Kidney (tissue), 14 donors: ENCODE data around the gene MARK2. TPM values are rescaled to one million over a fixed set of nuclear protein-coding genes. Genes with fewer than 3 reads are reported as not detected.
"Not testable (repeated sequence)": the region's sequence is repeated elsewhere in the genome, so short reads cannot be mapped to it uniquely, and the experiment has no call there.

Source experiments
- DNase-seq, 5 donors: peaks; one replicate each; pipeline ENCODE4 v3.0.0-alpha.2; 2013 to 2020
- FAIRE-seq: peaks from 2 replicates; lab custom pipeline; 2012; peaks lifted over from hg19 to GRCh38; lab: Jason Lieb, UNC
- H3K27ac ChIP-seq, 2 donors: one replicate each; pipeline ENCODE4 v1.7.0; 2013; ENCODE audit warnings: low read depth in 2 of 2, low read length in 2 of 2, inconsistent platforms in 1 of 2
- H3K27me3 ChIP-seq: one replicate; pipeline ENCODE4 v1.7.1; 2013; ENCODE audit warnings: low read length, inconsistent platforms; ENCODE audit not compliant: control insufficient read depth, insufficient read depth
- H3K36me3 ChIP-seq, 3 donors: one replicate each; pipeline versions ENCODE4 v1.7.0 to v1.7.1; 2013; ENCODE audit warnings: low read length in 3 of 3, control low read depth in 1 of 3, inconsistent platforms in 1 of 3; ENCODE audit not compliant: insufficient read depth in 3 of 3, control insufficient read depth in 2 of 3
- H3K4me1 ChIP-seq, 3 donors: one replicate each; pipeline versions ENCODE4 v1.7.0 to v1.7.1; 2013; ENCODE audit warnings: low read length in 3 of 3, inconsistent platforms in 1 of 3, low read depth in 1 of 3; ENCODE audit not compliant: control insufficient read depth in 2 of 3, insufficient read depth in 2 of 3
- H3K4me3 ChIP-seq, 3 donors: one replicate each; pipeline versions ENCODE4 v1.7.0 to v1.8.1; 2013; ENCODE audit warnings: low read length in 3 of 3, control low read depth in 1 of 3, inconsistent platforms in 1 of 3
- H3K9ac ChIP-seq, 3 donors: one replicate each; pipeline versions ENCODE4 v1.7.0 to v1.7.1; 2013; ENCODE audit warnings: low read length in 3 of 3, control low read depth in 1 of 3, inconsistent platforms in 1 of 3
- H3K9me3 ChIP-seq, 3 donors: one replicate each; pipeline versions ENCODE4 v1.7.0 to v1.7.1; 2013; ENCODE audit warnings: low read length in 3 of 3, control low read depth in 1 of 3, inconsistent platforms in 1 of 3; ENCODE audit not compliant: control insufficient read depth in 2 of 3, insufficient read depth in 1 of 3
- CTCF ChIP-seq: IDR thresholded peaks from 3 replicates; pipeline ENCODE4 v1.5.1; 2012; ENCODE audit warnings: mild to moderate bottlenecking, moderate library complexity, borderline replicate concordance; ENCODE audit not compliant: insufficient read depth; ENCODE audit errors: extremely low read depth
- intact Hi-C: fragments of 100-400 bp; cut with DNase I; formaldehyde crosslinking; loops from one replicate; pipeline ENCODE4 v1.11.1; 2022
- polyA plus RNA-seq: library from polyadenylated mRNA; stranded (reverse); fragments of 350-450 nt; fragmentation: Illumina TruSeq; extraction: RNeasy Lipid Tissue Mini Kit (QIAGEN cat#74804); gene quantifications from one replicate; pipeline ENCODE4 v1.2.3, GENCODE V29; 2014; ENCODE audit warnings: low read depth, low replicate concordance; ENCODE audit not compliant: insufficient read depth
- total RNA-seq: library from RNA; stranded (reverse); fragmentation: NEBNext Ultra II Directional; extraction: Animal tissue kit (Norgen Biotek cat#: 25700); gene quantifications from one replicate; pipeline ENCODE4 v1.2.1, GENCODE V29; 2021
- donor health status: control.
- donor health status: control.
- donor health status: control.
- donor health status: control.
- donor health status: control.
- donor health status: DM: yes; HTN: yes; CAD: no.
- donor health status: Normal renal cell carcinoma (clear cell type).

Gene MARK2
- total and polyA plus RNA-seq, 2 donors from 2014 or later, result 11.7 to 42.6 TPM

DNA sequence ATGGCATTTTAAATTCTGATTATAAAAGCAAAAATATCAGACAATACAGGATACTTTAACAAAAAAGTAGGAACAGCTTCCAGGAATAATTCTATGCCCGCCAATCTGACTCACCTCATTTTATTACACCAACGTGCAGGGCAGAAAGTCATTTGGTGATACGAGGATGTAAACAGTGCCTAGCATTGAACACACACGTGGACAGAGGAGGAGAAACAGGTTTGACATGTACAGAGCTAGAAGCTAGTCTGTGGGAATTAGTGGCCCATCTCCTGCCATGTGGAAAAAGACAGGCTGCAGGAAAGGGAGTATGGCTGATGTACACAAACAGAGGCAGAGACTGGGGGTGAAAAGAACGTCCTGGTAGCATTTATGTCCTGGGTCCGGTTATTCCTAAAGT, 34.7 kb upstream of the MARK2 start:
- no peak overlapping the region for H3K4me3 ChIP-seq
- no peak for FAIRE-seq
- H3K27ac ChIP-seq, result no peak overlapping the region
- H3K36me3 ChIP-seq, result no peaks in the 10 kb centered on the region
- H3K9me3 ChIP-seq, result no peaks in the 10 kb centered on the region
- no peak for TF ChIP-seq CTCF
- no peaks in the 10 kb centered on the region for H3K4me1 ChIP-seq
- intact Hi-C loops, result no loop called here
- no peak overlapping the region for H3K9ac ChIP-seq
- no peaks in the 10 kb centered on the region for H3K27me3 ChIP-seq
- peak in 1 of 5 donors; percentile 48 for DNase-seq

DNA sequence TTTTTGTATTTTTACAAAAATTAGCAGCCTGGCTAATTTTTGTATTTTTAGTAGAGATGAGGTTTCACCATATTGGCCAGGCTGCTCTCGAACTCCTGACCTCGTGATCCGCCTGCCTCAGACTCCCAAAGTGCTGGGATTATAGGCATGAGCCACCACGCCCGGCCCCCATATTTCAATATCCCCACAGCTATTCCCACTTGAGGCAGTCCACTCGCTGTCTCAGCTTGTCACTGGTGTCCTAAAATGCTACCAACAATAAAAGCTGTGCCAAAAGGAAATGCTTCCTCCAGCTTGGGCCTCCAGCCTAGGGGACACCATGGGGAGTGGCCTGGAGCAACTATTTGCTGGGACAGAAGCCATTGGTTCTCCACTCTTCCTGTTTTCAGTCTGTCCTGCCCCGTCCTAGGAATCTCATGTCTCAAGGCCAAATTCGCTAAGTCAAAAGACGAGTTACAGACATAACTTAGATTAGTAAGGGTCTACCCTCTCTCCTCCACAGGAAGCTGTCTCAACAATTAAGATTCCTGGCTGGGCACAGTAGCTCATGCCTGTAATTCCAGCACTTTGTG, 33.0 kb upstream of the MARK2 start:
- no peak for FAIRE-seq
- Histone ChIP-seq H3K36me3 (no peaks in the 10 kb centered on the region), H3K4me3 (no peak overlapping the region), H3K9ac (no peak overlapping the region), H3K9me3 (no peaks in the 10 kb centered on the region), H3K27ac (peak overlapping the region; percentile 22 to 65), H3K27me3 (no peaks in the 10 kb centered on the region), H3K4me1 (no peaks in the 10 kb centered on the region)
- intact Hi-C loops, result no loop called here
- no peak for TF ChIP-seq CTCF
- DNase-seq, result peak in 2 of 5 donors; percentile 54 to 80

- FAIRE-seq, H3K4me3 ChIP-seq, H3K9me3 ChIP-seq, H3K27me3 ChIP-seq, H3K36me3 ChIP-seq, H3K9ac ChIP-seq, intact Hi-C loops, H3K27ac ChIP-seq, DNase-seq: not testable (repeated sequence)
- peaks cover 0 to 16% (median 3%) of the 10 kb centered on the region in 3 donors for H3K4me1 ChIP-seq
Measured at GRCh38 chr11:63810383-63810782, 28.5 kb upstream of the MARK2 start.

DNA sequence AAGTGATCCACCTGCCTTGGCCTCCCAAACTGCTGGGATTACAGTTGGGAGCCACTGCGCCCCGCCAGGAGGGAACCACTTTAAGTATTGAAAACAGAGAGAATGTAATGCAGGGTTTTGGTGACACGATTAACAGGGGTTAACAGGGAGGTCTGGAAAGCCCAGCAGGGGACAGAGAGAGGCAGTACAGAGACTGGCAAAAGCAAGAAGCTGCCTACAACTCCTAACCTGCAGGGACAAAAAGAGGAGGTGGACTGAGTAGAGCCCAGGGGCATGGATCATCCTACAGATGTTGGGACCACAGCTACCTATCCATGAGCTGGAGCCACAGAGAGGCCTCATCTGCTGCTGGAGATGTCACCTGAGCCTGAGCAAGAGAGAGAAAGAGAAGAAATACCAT, 27.4 kb upstream of the MARK2 start:
- TF ChIP-seq CTCF, result no peak
- DNase-seq (no peak), FAIRE-seq (no peak)
- H3K9ac ChIP-seq, result no peak overlapping the region
- peaks cover 0 to 16% (median 3%) of the 10 kb centered on the region in 3 donors for H3K4me1 ChIP-seq
- intact Hi-C loops, result no loop called here
- no peak overlapping the region for H3K4me3 ChIP-seq
- no peak overlapping the region for H3K27ac ChIP-seq
- H3K36me3 ChIP-seq, result peaks cover 0 to 2% (median 0%) of the 10 kb centered on the region in 3 donors
- no peaks in the 10 kb centered on the region for H3K9me3 ChIP-seq
- no peaks in the 10 kb centered on the region for H3K27me3 ChIP-seq
